Measurements from ENCODE around the gene FAM83B. TPM values are rescaled to one million over a fixed set of nuclear protein-coding genes. Genes with fewer than 3 reads are reported as not detected.

FAM83B gene
- total RNA-seq, 1 experiment from 2014 or later: 5.7 TPM

- Histone ChIP-seq H3K9me3 (ENCODE audit: control insufficient read depth, low read depth, low read length) (no peaks in the 10 kb centered on the region), H3K4me1 (ENCODE audit: insufficient read depth, low read length) (no peaks in the 10 kb centered on the region; the same call in 1 of the 2 replicates), H2BK15ac (ENCODE audit: low read depth, low read length) (no peak overlapping the region), H2AK5ac (ENCODE audit: insufficient read length, low read length) (no peak overlapping the region), H3T11ph (ENCODE audit: low read length) (no peak overlapping the region), H3K18ac (ENCODE audit: insufficient read length, low read depth, low read length) (no peak overlapping the region), H3K23me2 (ENCODE audit: insufficient read length, low read depth, low read length, poor library complexity, severe bottlenecking) (no peaks in the 10 kb centered on the region), H3K79me1 (ENCODE audit: insufficient read depth, low read depth, low read length, poor library complexity, severe bottlenecking) (no peaks in the 10 kb centered on the region), H3K9ac (ENCODE audit: extremely low read depth, insufficient read length, low read length) (no peak overlapping the region), H3K27ac (ENCODE audit: insufficient read length, low read depth, low read length) (no peak overlapping the region), H3K27me3 (ENCODE audit: insufficient read depth, low read length) (no peaks in the 10 kb centered on the region), H3K4ac (ENCODE audit: low read depth, low read length) (no peak overlapping the region), H3K23ac (ENCODE audit: insufficient read length, low read depth, low read length) (no peak overlapping the region), H4K5ac (ENCODE audit: insufficient read length, low read depth, low read length) (no peak overlapping the region), H3K4me2 (ENCODE audit: insufficient read depth, insufficient read length, low read length) (no peak overlapping the region), H3K79me2 (ENCODE audit: insufficient read depth, low read length) (no peaks in the 10 kb centered on the region), H2BK12ac (ENCODE audit: insufficient read length, low read depth, low read length) (no peak overlapping the region), H4K8ac (replicated peaks; ENCODE audit: insufficient read length, low read depth, low read length) (no peak overlapping the region), H2BK20ac (ENCODE audit: low read depth, low read length, poor library complexity, severe bottlenecking) (no peak overlapping the region), H2BK120ac (ENCODE audit: low read depth, low read length, poor library complexity, severe bottlenecking) (no peak overlapping the region), H2AFZ (ENCODE audit: low read length) (no peak overlapping the region), H2BK5ac (ENCODE audit: insufficient read length, low read length) (no peak overlapping the region), H3K14ac (ENCODE audit: insufficient read depth, low read length) (no peak overlapping the region), H4K20me1 (ENCODE audit: control insufficient read depth, insufficient read depth, insufficient read length) (no peaks in the 10 kb centered on the region), H4K91ac (ENCODE audit: insufficient read length, low read depth, low read length) (no peak overlapping the region), H3K56ac (ENCODE audit: insufficient read length, low read depth, low read length) (no peak overlapping the region)
- DNase-seq: no peak
- Mint-ChIP-seq H3K36me3 (ENCODE audit: insufficient read depth in 1 of 3, low read depth in 3 of 3) (no peaks in the 10 kb centered on the region), H3K4me3 (no peak overlapping the region), H3K27me3 (ENCODE audit: low read depth) (no peaks in the 10 kb centered on the region), H3K4me1 (peaks cover 10% of the 10 kb centered on the region in 2 experiments), H3K9me3 (no peaks in the 10 kb centered on the region), H3K27ac (no peak overlapping the region)
- TF ChIP-seq, protein P1, sequence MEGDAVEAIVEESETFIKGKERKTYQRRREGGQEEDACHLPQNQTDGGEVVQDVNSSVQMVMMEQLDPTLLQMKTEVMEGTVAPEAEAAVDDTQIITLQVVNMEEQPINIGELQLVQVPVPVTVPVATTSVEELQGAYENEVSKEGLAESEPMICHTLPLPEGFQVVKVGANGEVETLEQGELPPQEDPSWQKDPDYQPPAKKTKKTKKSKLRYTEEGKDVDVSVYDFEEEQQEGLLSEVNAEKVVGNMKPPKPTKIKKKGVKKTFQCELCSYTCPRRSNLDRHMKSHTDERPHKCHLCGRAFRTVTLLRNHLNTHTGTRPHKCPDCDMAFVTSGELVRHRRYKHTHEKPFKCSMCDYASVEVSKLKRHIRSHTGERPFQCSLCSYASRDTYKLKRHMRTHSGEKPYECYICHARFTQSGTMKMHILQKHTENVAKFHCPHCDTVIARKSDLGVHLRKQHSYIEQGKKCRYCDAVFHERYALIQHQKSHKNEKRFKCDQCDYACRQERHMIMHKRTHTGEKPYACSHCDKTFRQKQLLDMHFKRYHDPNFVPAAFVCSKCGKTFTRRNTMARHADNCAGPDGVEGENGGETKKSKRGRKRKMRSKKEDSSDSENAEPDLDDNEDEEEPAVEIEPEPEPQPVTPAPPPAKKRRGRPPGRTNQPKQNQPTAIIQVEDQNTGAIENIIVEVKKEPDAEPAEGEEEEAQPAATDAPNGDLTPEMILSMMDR (conservative IDR thresholded peaks at IDR 0.05): no peak
- no CpG with 5 or more reads among the region's 5 CpGs for WGBS (ENCODE audit: extremely low coverage, insufficient read length, low lambda C conversion rate)
These were observed 18.6 kb downstream of the FAM83B start for GRCh38 chr6:54865091-54865631.

All from H9 (cell line).